Activated naive CD4-positive, alpha-beta T cell treated with anti-CD3 and anti-CD28 coated beads, Interleukin-2, amount 50 U/mL, for 16 hours (primary cell): ENCODE data around the gene MSMP.

Experiments used
- DNase-seq: peaks from one replicate; pipeline ENCODE4 v3.0.0-alpha.2; 2020

Gene MSMP

GRCh38 chr9:35754264-35754663 lies at the start of gene MSMP:
MSMP (minus strand) TSS chr9:35754276; CDS start chr9:35754129, 147 bp downstream.
- no peak for DNase-seq

GRCh38 chr9:35801328-35802128 lies 47.5 kb upstream of the MSMP start:
- DNase-seq, result no peak

- no peak for DNase-seq
Measured at GRCh38 chr9:35800530-35800929, 46.5 kb upstream of the MSMP start.

GRCh38 chr9:35798658-35799374 lies 44.7 kb upstream of the MSMP start:
- DNase-seq, result peak; percentile 63

- no peak for DNase-seq
Measured at GRCh38 chr9:35797311-35798109, 43.4 kb upstream of the MSMP start.

- DNase-seq, result no peak
Measured at GRCh38 chr9:35795695-35796094, 41.6 kb upstream of the MSMP start.

- DNase-seq, result no peak
Measured at GRCh38 chr9:35793461-35793860, 39.4 kb upstream of the MSMP start.

- no peak for DNase-seq
Measured at GRCh38 chr9:35792826-35793225, 38.8 kb upstream of the MSMP start.

- DNase-seq, result no peak
Measured at GRCh38 chr9:35792024-35792813, 38.1 kb upstream of the MSMP start.

- no peak for DNase-seq
Measured at GRCh38 chr9:35791297-35791921, 37.3 kb upstream of the MSMP start, which contains the start of gene NPR2. NPR2 (plus strand) TSS chr9:35791591; CDS start chr9:35792409, 818 bp downstream.

GRCh38 chr9:35790385-35791296 lies 36.6 kb upstream of the MSMP start:
- DNase-seq, result peak; percentile 44

GRCh38 chr9:35790025-35790384 lies 35.9 kb upstream of the MSMP start:
- DNase-seq, result no peak

- no peak for DNase-seq
Measured at GRCh38 chr9:35789541-35789940, 35.5 kb upstream of the MSMP start.

- no peak for DNase-seq
Measured at GRCh38 chr9:35783418-35783817, 29.3 kb upstream of the MSMP start.

- no peak for DNase-seq
Measured at GRCh38 chr9:35781066-35781465, 27.0 kb upstream of the MSMP start.

GRCh38 chr9:35778496-35778895 lies 24.4 kb upstream of the MSMP start:
- no peak for DNase-seq

GRCh38 chr9:35776018-35776417 lies 21.9 kb upstream of the MSMP start:
- DNase-seq, result no peak

GRCh38 chr9:35774907-35775635 lies 21.0 kb upstream of the MSMP start:
- no peak for DNase-seq

- no peak for DNase-seq
Measured at GRCh38 chr9:35771943-35772342, 17.9 kb upstream of the MSMP start.

GRCh38 chr9:35771534-35771933 lies 17.5 kb upstream of the MSMP start:
- no peak for DNase-seq
